OCI-LY3 (cell line): ENCODE results near the gene MBP.

Experiments used
- CTCF ChIP-seq: fragments of 200-600, 300-600 bp; sonication (generic); IDR thresholded peaks from 2 replicates; pipeline ENCODE4 v1.5.1; 2014; ENCODE audit warnings: antibody characterized with exemption, low read length, low read depth
- EZH2phosphoT487 ChIP-seq: fragments of 200-600 bp; shearing (Covaris generic); IDR thresholded peaks from 2 replicates; pipeline ENCODE4 v1.6.1; 2018; ENCODE audit warnings: antibody characterized with exemption, mixed run types, low read depth

GRCh38 chr18:77014538-77014937 lies 118.0 kb downstream of the MBP start:
- TF ChIP-seq CTCF (no peak), EZH2phosphoT487 (no peak)
